GM18508 (cell line): Measurements from ENCODE around the gene RSRP1.
"Not testable (repeated sequence)": the region's sequence is repeated elsewhere in the genome, so short reads cannot be mapped to it uniquely, and the experiment has no call there.

ENCODE experiments used
- ATAC-seq: cut with Tn5 transposase; IDR thresholded peaks from one replicate; pipeline ENCODE4 v1.9.1; 2021; ENCODE audit warnings: moderate number of reproducible peaks; ENCODE audit not compliant: insufficient read depth, unreplicated experiment

RSRP1 gene

GRCh38 chr1:25247024-25247828 is at the start of gene RSRP1:
RSRP1 (minus strand) TSS chr1:25247454; CDS start chr1:25246963, 491 bp downstream.
- ATAC-seq, result peak; percentile 69

GRCh38 chr1:25296501-25296900 is 49.2 kb upstream of the RSRP1 start:
- ATAC-seq, result not testable (repeated sequence)

GRCh38 chr1:25294889-25295826 is 47.9 kb upstream of the RSRP1 start:
- not testable (repeated sequence) for ATAC-seq

- not testable (repeated sequence) for ATAC-seq
Measured at GRCh38 chr1:25293426-25293825, 46.2 kb upstream of the RSRP1 start.

- ATAC-seq, result not testable (repeated sequence)
Measured at GRCh38 chr1:25290043-25290442, 42.8 kb upstream of the RSRP1 start.

- not testable (repeated sequence) for ATAC-seq
Measured at GRCh38 chr1:25288573-25289101, 41.4 kb upstream of the RSRP1 start.

GRCh38 chr1:25287164-25287563 is 39.9 kb upstream of the RSRP1 start:
- ATAC-seq, result not testable (repeated sequence)

- ATAC-seq, result not testable (repeated sequence)
Measured at GRCh38 chr1:25285862-25286261, 38.6 kb upstream of the RSRP1 start.

GRCh38 chr1:25279693-25280111 is 32.4 kb upstream of the RSRP1 start:
- ATAC-seq, result not testable (repeated sequence)

- not testable (repeated sequence) for ATAC-seq
Measured at GRCh38 chr1:25278790-25279189, 31.5 kb upstream of the RSRP1 start.

GRCh38 chr1:25278358-25278757 is 31.1 kb upstream of the RSRP1 start:
- not testable (repeated sequence) for ATAC-seq

- ATAC-seq, result not testable (repeated sequence)
Measured at GRCh38 chr1:25277295-25277694, 30.0 kb upstream of the RSRP1 start.

- ATAC-seq, result not testable (repeated sequence)
Measured at GRCh38 chr1:25275648-25276047, 28.4 kb upstream of the RSRP1 start.

GRCh38 chr1:25272238-25272637 is 25.0 kb upstream of the RSRP1 start, which contains the start of gene RHD:
RHD (plus strand) TSS chr1:25272509; CDS start chr1:25272548, 39 bp downstream.
- ATAC-seq, result not testable (repeated sequence)

- ATAC-seq, result not testable (repeated sequence)
Measured at GRCh38 chr1:25268143-25268760, 21.0 kb upstream of the RSRP1 start.

GRCh38 chr1:25267288-25268142 is 20.3 kb upstream of the RSRP1 start:
- ATAC-seq, result peak; percentile 46

GRCh38 chr1:25266554-25267287 is 19.5 kb upstream of the RSRP1 start:
- not testable (repeated sequence) for ATAC-seq

GRCh38 chr1:25260336-25260735 is 13.1 kb upstream of the RSRP1 start:
- ATAC-seq, result not testable (repeated sequence)
